Duodenal mucosa (tissue), 2 donors: ENCODE data around the gene RAPGEF2.

Source experiments
- H3K27ac ChIP-seq: one replicate; pipeline ENCODE4 v1.7.0; 2013; ENCODE audit warnings: low read depth, low read length
- H3K27me3 ChIP-seq, 2 donors: one replicate each; pipeline ENCODE4 v1.7.0; 2013; ENCODE audit warnings: low read length in 2 of 2, control low read depth in 1 of 2; ENCODE audit not compliant: insufficient read depth in 2 of 2, control insufficient read depth in 1 of 2
- H3K36me3 ChIP-seq, 2 donors: one replicate each; pipeline ENCODE4 v1.7.0; 2013; ENCODE audit warnings: low read length in 2 of 2, control low read depth in 1 of 2; ENCODE audit not compliant: insufficient read depth in 2 of 2, control insufficient read depth in 1 of 2
- H3K4me1 ChIP-seq, 2 donors: one replicate each; pipeline ENCODE4 v1.7.0; 2013; ENCODE audit warnings: low read length in 2 of 2, control low read depth in 1 of 2; ENCODE audit not compliant: insufficient read depth in 2 of 2, control insufficient read depth in 1 of 2
- H3K4me3 ChIP-seq, 2 donors: one replicate each; pipeline ENCODE4 v1.7.0; 2013; ENCODE audit warnings: low read length in 2 of 2, low read depth in 1 of 2
- H3K9ac ChIP-seq, 2 donors: one replicate each; pipeline ENCODE4 v1.7.0; 2013; ENCODE audit warnings: low read length in 2 of 2, low read depth in 1 of 2
- H3K9me3 ChIP-seq, 2 donors: one replicate each; pipeline ENCODE4 v1.7.0; 2013; ENCODE audit warnings: low read length in 2 of 2, control low read depth in 1 of 2; ENCODE audit not compliant: control insufficient read depth in 1 of 2

RAPGEF2 gene

GRCh38 chr4:159129814-159130550 lies 27.1 kb downstream of the RAPGEF2 start:
- no peaks in the 10 kb centered on the region for H3K9me3 ChIP-seq
- no peak overlapping the region for H3K4me3 ChIP-seq
- no peak overlapping the region for H3K27ac ChIP-seq
- H3K36me3 ChIP-seq: no peaks in the 10 kb centered on the region
- H3K4me1 ChIP-seq: no peaks in the 10 kb centered on the region
- H3K27me3 ChIP-seq: no peaks in the 10 kb centered on the region
- no peak overlapping the region for H3K9ac ChIP-seq

GRCh38 chr4:159131564-159131963 lies 28.7 kb downstream of the RAPGEF2 start:
- no peaks in the 10 kb centered on the region for H3K4me1 ChIP-seq
- H3K4me3 ChIP-seq: no peak overlapping the region
- H3K27me3 ChIP-seq: no peaks in the 10 kb centered on the region
- no peak overlapping the region for H3K27ac ChIP-seq
- H3K9ac ChIP-seq: no peak overlapping the region
- no peaks in the 10 kb centered on the region for H3K9me3 ChIP-seq
- H3K36me3 ChIP-seq: no peaks in the 10 kb centered on the region

- H3K4me3 ChIP-seq: no peak overlapping the region
- no peaks in the 10 kb centered on the region for H3K9me3 ChIP-seq
- H3K36me3 ChIP-seq: no peaks in the 10 kb centered on the region
- no peaks in the 10 kb centered on the region for H3K27me3 ChIP-seq
- no peaks in the 10 kb centered on the region for H3K4me1 ChIP-seq
- no peak overlapping the region for H3K9ac ChIP-seq
- H3K27ac ChIP-seq: no peak overlapping the region
Observed at GRCh38 chr4:159134429-159134828, 31.6 kb downstream of the RAPGEF2 start.

- Histone ChIP-seq H3K36me3 (no peaks in the 10 kb centered on the region), H3K4me3 (no peak overlapping the region), H3K9me3 (no peaks in the 10 kb centered on the region), H3K27ac (no peak overlapping the region), H3K4me1 (no peaks in the 10 kb centered on the region), H3K27me3 (no peaks in the 10 kb centered on the region), H3K9ac (no peak overlapping the region)
Observed at GRCh38 chr4:159137176-159137575, 34.3 kb downstream of the RAPGEF2 start.

GRCh38 chr4:159138436-159138835 lies 35.6 kb downstream of the RAPGEF2 start:
- H3K4me1 ChIP-seq: no peaks in the 10 kb centered on the region
- H3K9me3 ChIP-seq: no peaks in the 10 kb centered on the region
- H3K27me3 ChIP-seq: no peaks in the 10 kb centered on the region
- no peak overlapping the region for H3K27ac ChIP-seq
- H3K9ac ChIP-seq: no peak overlapping the region
- H3K4me3 ChIP-seq: no peak overlapping the region
- no peaks in the 10 kb centered on the region for H3K36me3 ChIP-seq

- Histone ChIP-seq H3K4me1 (peaks cover 0 to 3% of the 10 kb centered on the region in 2 donors), H3K27ac (no peak overlapping the region), H3K4me3 (no peak overlapping the region), H3K9ac (no peak overlapping the region), H3K27me3 (no peaks in the 10 kb centered on the region), H3K9me3 (no peaks in the 10 kb centered on the region), H3K36me3 (no peaks in the 10 kb centered on the region)
Observed at GRCh38 chr4:159141193-159141592, 38.3 kb downstream of the RAPGEF2 start.

- H3K27me3 ChIP-seq: no peaks in the 10 kb centered on the region
- no peak overlapping the region for H3K9ac ChIP-seq
- H3K9me3 ChIP-seq: no peaks in the 10 kb centered on the region
- H3K36me3 ChIP-seq: no peaks in the 10 kb centered on the region
- H3K4me3 ChIP-seq: no peak overlapping the region
- H3K27ac ChIP-seq: no peak overlapping the region
- H3K4me1 ChIP-seq: peaks cover 0 to 3% of the 10 kb centered on the region in 2 donors
Observed at GRCh38 chr4:159142241-159142640, 39.4 kb downstream of the RAPGEF2 start.

- no peak overlapping the region for H3K4me3 ChIP-seq
- no peaks in the 10 kb centered on the region for H3K9me3 ChIP-seq
- no peaks in the 10 kb centered on the region for H3K36me3 ChIP-seq
- H3K4me1 ChIP-seq: peaks cover 0 to 3% of the 10 kb centered on the region in 2 donors
- no peaks in the 10 kb centered on the region for H3K27me3 ChIP-seq
- H3K9ac ChIP-seq: no peak overlapping the region
- no peak overlapping the region for H3K27ac ChIP-seq
Observed at GRCh38 chr4:159142681-159143384, 40.0 kb downstream of the RAPGEF2 start.

- H3K4me1 ChIP-seq: peaks cover 0 to 3% of the 10 kb centered on the region in 2 donors
- no peaks in the 10 kb centered on the region for H3K36me3 ChIP-seq
- no peak overlapping the region for H3K4me3 ChIP-seq
- no peaks in the 10 kb centered on the region for H3K27me3 ChIP-seq
- no peak overlapping the region for H3K27ac ChIP-seq
- H3K9me3 ChIP-seq: no peaks in the 10 kb centered on the region
- no peak overlapping the region for H3K9ac ChIP-seq
Observed at GRCh38 chr4:159143687-159144086, 40.8 kb downstream of the RAPGEF2 start.

- Histone ChIP-seq H3K27me3 (no peaks in the 10 kb centered on the region), H3K36me3 (no peaks in the 10 kb centered on the region), H3K9me3 (no peaks in the 10 kb centered on the region), H3K4me1 (peaks cover 0 to 3% of the 10 kb centered on the region in 2 donors), H3K9ac (no peak overlapping the region), H3K27ac (no peak overlapping the region), H3K4me3 (no peak overlapping the region)
Observed at GRCh38 chr4:159144112-159144694, 41.3 kb downstream of the RAPGEF2 start.
